ENCODE results near the gene USP40.

- no peak for TF ChIP-seq CEBPB (IDR thresholded peaks at IDR 0.05; ENCODE audit: low read depth, low read length)
- TF ChIP-seq EGR1 (IDR thresholded peaks at IDR 0.05; ENCODE audit: borderline replicate concordance, low read depth, low read length), result no peak
- no peak for TF ChIP-seq ZNF274 (IDR thresholded peaks at IDR 0.05; ENCODE audit: borderline replicate concordance, extremely low read depth, low read length)
- TF ChIP-seq JUND (IDR thresholded peaks at IDR 0.05; ENCODE audit: low read length), result no peak
- TF ChIP-seq CTCF (IDR thresholded peaks at IDR 0.05; ENCODE audit: control extremely low read depth in 1 of 3, insufficient read depth in 1 of 3, low read depth in 1 of 3, low read length in 3 of 3), result no peak
- TF ChIP-seq RAD21 (IDR thresholded peaks at IDR 0.05 in 1 of 2, conservative IDR thresholded peaks at IDR 0.05 in 1 of 2; ENCODE audit: low read depth in 2 of 2, low read length in 2 of 2), result 0 out of 4 replicates have a peak, but pooled peaks of 1 of the 2 experiments have one; percentile 5
- no peak for TF ChIP-seq EZH2 (IDR thresholded peaks at IDR 0.05; ENCODE audit: low read depth, low read length, severe bottlenecking)
These were observed 92.0 kb downstream of the USP40 start for GRCh38 chr2:233474308-233475160.
